Uterus (tissue), 2 donors: ENCODE measurements around the gene CENPX.

Experiments used
- POLR2A ChIP-seq, 2 donors: fragments of 450-650 bp; IDR thresholded peaks; one replicate each; pipeline ENCODE4 v1.6.1; 2016; ENCODE audit warnings: antibody characterized with exemption in 2 of 2, mild to moderate bottlenecking in 1 of 2, moderate library complexity in 1 of 2
- TF ChIP-seq, protein P1 (sequence below), 4 experiments: fragments of 200-600 bp in 2 of 4; fragments of 450-650 bp in 2 of 4; sonication (generic) in 2 of 4; IDR thresholded peaks; one replicate each; pipeline ENCODE4 v1.5.1; 2016 to 2019; ENCODE audit warnings: antibody characterized with exemption in 4 of 4, mild to moderate bottlenecking in 2 of 4, moderate library complexity in 1 of 4

DNA sequence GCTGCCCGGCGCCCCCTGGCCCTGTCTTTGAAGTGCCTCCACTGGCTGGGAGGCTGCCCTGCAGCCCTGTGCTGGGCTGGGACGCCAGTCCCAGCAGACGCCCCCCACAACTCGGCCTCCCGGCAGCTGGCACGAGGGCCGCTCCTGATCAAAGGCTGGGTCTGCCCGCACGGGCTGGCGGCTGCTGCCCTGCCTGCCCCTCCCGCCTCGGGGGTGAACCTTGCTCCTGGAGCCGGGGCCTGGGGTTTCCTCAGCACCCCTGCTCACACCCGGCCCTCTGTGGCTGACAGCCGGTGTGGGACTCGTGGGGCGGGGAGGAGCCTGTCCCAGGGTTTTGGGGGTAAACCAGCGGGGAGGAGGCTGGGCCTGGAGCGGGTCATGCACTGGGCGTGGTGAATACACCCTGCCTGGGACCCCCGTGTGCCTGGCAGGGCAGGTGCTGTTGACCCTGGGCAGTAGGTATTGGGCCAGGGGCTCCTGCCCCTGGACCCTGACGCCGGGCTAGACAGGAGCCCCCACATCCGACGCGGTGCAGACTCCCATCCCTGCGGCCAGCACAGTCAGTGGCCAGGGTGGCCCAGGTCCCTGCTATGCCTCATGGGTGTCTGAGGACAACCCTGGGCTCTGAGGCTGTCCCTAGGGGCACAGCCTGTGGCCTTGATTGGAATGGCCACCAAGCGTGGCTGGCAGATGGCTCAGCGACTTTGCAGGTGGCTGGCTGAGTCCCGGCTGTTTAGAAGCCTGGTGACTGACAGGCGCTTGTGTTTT, 21.7 kb downstream of the CENPX start:
- TF ChIP-seq, protein P1, sequence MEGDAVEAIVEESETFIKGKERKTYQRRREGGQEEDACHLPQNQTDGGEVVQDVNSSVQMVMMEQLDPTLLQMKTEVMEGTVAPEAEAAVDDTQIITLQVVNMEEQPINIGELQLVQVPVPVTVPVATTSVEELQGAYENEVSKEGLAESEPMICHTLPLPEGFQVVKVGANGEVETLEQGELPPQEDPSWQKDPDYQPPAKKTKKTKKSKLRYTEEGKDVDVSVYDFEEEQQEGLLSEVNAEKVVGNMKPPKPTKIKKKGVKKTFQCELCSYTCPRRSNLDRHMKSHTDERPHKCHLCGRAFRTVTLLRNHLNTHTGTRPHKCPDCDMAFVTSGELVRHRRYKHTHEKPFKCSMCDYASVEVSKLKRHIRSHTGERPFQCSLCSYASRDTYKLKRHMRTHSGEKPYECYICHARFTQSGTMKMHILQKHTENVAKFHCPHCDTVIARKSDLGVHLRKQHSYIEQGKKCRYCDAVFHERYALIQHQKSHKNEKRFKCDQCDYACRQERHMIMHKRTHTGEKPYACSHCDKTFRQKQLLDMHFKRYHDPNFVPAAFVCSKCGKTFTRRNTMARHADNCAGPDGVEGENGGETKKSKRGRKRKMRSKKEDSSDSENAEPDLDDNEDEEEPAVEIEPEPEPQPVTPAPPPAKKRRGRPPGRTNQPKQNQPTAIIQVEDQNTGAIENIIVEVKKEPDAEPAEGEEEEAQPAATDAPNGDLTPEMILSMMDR (IDR thresholded peaks at IDR 0.05), result no peak
- TF ChIP-seq POLR2A (IDR thresholded peaks at IDR 0.05), result no peak
